Endothelial cell of umbilical vein (primary cell): Measurements from ENCODE around the gene FAM222B. TPM values are rescaled to one million over a fixed set of nuclear protein-coding genes. Genes with fewer than 3 reads are reported as not detected.

Experiments used
- BruUV-seq: library from RNA; stranded (reverse); fragments of 400-500 nt; replicated peaks from 2 replicates; lab custom pipeline; 2021; lab: Mats Ljungman, UMichigan
- CTCF ChIA-PET: fragments of 300-600, 350-600 bp; sonication (Branson Sonifier 250); formaldehyde crosslinking; loops from one replicate; lab custom pipeline; 2021; ENCODE audit warnings: antibody characterized with exemption, inconsistent platforms; lab: Charles Lee
- POLR2A ChIA-PET: fragments of 300-600, 350-600 bp; sonication (Branson Sonifier 250); formaldehyde crosslinking; loops from one replicate; lab custom pipeline; 2021; ENCODE audit warnings: antibody characterized with exemption, inconsistent platforms; lab: Charles Lee
- DNase-seq: peaks from one replicate; pipeline ENCODE4 v3.0.0-alpha.2; 2011; ENCODE audit warnings: low read depth, low spot score
- FAIRE-seq: peaks from 2 replicates; lab custom pipeline; 2011; peaks lifted over from hg19 to GRCh38; lab: Jason Lieb, UNC
- H2AFZ ChIP-seq: 2 replicates; pipeline ENCODE4 v1.6.0; 2012; ENCODE audit warnings: low read depth, low read length, control low read depth, inconsistent platforms
- H3K27ac ChIP-seq: 2 replicates; pipeline ENCODE4 v1.5.1; 2011; ENCODE audit warnings: low read depth, mild to moderate bottlenecking, control low read depth, low read length, moderate library complexity; ENCODE audit not compliant: insufficient read depth
- H3K27me3 ChIP-seq, 2 experiments: 2 replicates each; pipeline versions ENCODE4 v1.6.0 to v1.6.1; 2011; ENCODE audit warnings: low read length in 2 of 2, mixed read lengths in 1 of 2; ENCODE audit not compliant: control insufficient read depth in 2 of 2, insufficient read depth in 2 of 2
- H3K36me3 ChIP-seq, 2 experiments: 2 replicates in 1 of 2; 3 replicates in 1 of 2; pipeline ENCODE4 v1.5.1; 2011; ENCODE audit warnings: low read length in 2 of 2, mild to moderate bottlenecking in 1 of 2, moderate library complexity in 1 of 2; ENCODE audit not compliant: control insufficient read depth in 2 of 2, insufficient read depth in 2 of 2; ENCODE audit errors: extremely low read depth in 1 of 2
- H3K4me1 ChIP-seq: 3 replicates; pipeline ENCODE4 v1.5.1; 2011; ENCODE audit warnings: mild to moderate bottlenecking, low read length; ENCODE audit not compliant: control insufficient read depth, insufficient read depth; ENCODE audit errors: extremely low read depth
- H3K4me2 ChIP-seq: 2 replicates; pipeline ENCODE4 v1.6.1; 2011; ENCODE audit warnings: low read length, control low read depth, mixed read lengths; ENCODE audit not compliant: insufficient read depth
- H3K4me3 ChIP-seq, 3 experiments: fragments of 200-600 bp in 1 of 3; sonication (generic), shearing (Covaris generic) in 1 of 3; replicated peaks in 1 of 3; 2 replicates each; pipeline ENCODE4 v1.5.1; 2011 to 2016; ENCODE audit warnings: control low read depth in 3 of 3, low read length in 3 of 3, mild to moderate bottlenecking in 2 of 3, inconsistent platforms in 1 of 3, low read depth in 1 of 3, moderate library complexity in 1 of 3; ENCODE audit not compliant: insufficient read depth in 1 of 3
- H3K79me2 ChIP-seq: 2 replicates; pipeline ENCODE4 v1.6.0; 2012; ENCODE audit warnings: low read length, inconsistent platforms; ENCODE audit not compliant: control insufficient read depth, insufficient read depth
- H3K9ac ChIP-seq: replicated peaks from 2 replicates; pipeline ENCODE3; 2011; ENCODE audit warnings: low read length, control low read depth; ENCODE audit not compliant: insufficient read depth; ENCODE audit errors: extremely low read depth
- H3K9me1 ChIP-seq: replicated peaks from 3 replicates; pipeline ENCODE4 v1.6.0; 2011; ENCODE audit warnings: mild to moderate bottlenecking, low read length; ENCODE audit not compliant: control insufficient read depth, insufficient read depth; ENCODE audit errors: extremely low read depth
- H3K9me3 ChIP-seq: replicated peaks from 2 replicates; pipeline ENCODE4 v1.5.1; 2012; ENCODE audit warnings: low read length, inconsistent platforms; ENCODE audit not compliant: control insufficient read depth, insufficient read depth
- H4K20me1 ChIP-seq: replicated peaks from 2 replicates; pipeline ENCODE3; 2011; ENCODE audit warnings: mild to moderate bottlenecking, low read length; ENCODE audit not compliant: control insufficient read depth, insufficient read depth; ENCODE audit errors: extremely low read depth
- CTCF ChIP-seq, 2 donors: IDR thresholded peaks; 1 replicate in 1 of 2; 2 replicates in 1 of 2; pipeline ENCODE4 v1.5.1; 2011; ENCODE audit warnings: low read length in 2 of 2, mild to moderate bottlenecking in 2 of 2, moderate library complexity in 2 of 2, control low read depth in 1 of 2, inconsistent platforms in 1 of 2, low read depth in 1 of 2; ENCODE audit not compliant: insufficient read depth in 1 of 2; ENCODE audit errors: extremely low read depth in 1 of 2
- EZH2 ChIP-seq: IDR thresholded peaks from 2 replicates; pipeline ENCODE4 v1.6.1; 2012; ENCODE audit warnings: borderline replicate concordance, low read depth, mild to moderate bottlenecking, moderate library complexity, low read length, inconsistent platforms; ENCODE audit not compliant: severe bottlenecking
- FOS ChIP-seq: IDR thresholded peaks from 2 replicates; pipeline ENCODE4 v1.6.1; 2011; ENCODE audit warnings: mild to moderate bottlenecking, low read length, moderate library complexity, borderline replicate concordance; ENCODE audit not compliant: insufficient read depth
- GATA2 ChIP-seq: IDR thresholded peaks from 2 replicates; pipeline ENCODE4 v1.7.0; 2011; ENCODE audit warnings: low read depth, mild to moderate bottlenecking, moderate library complexity, mixed read lengths, low read length; ENCODE audit not compliant: insufficient read length, insufficient read depth
- JUN ChIP-seq: IDR thresholded peaks from 2 replicates; pipeline ENCODE4 v1.6.1; 2011; ENCODE audit warnings: borderline replicate concordance, low read depth; ENCODE audit not compliant: insufficient read length, insufficient read depth
- MAX ChIP-seq: IDR thresholded peaks from 2 replicates; pipeline ENCODE4 v1.6.1; 2011; ENCODE audit not compliant: insufficient read depth, insufficient read length
- MYC ChIP-seq: IDR thresholded peaks from one replicate; pipeline ENCODE4 v1.6.1; 2011; ENCODE audit warnings: mild to moderate bottlenecking, low read depth, low read length
- POLR2A ChIP-seq: IDR thresholded peaks from 2 replicates; pipeline ENCODE4 v1.6.1; 2012; ENCODE audit warnings: low read depth, mild to moderate bottlenecking, control low read depth, low read length
- POLR2AphosphoS5 ChIP-seq: IDR thresholded peaks from 2 replicates; pipeline ENCODE4 v1.6.1; 2012; ENCODE audit warnings: low read depth, mild to moderate bottlenecking, control low read depth, low read length, moderate library complexity; ENCODE audit not compliant: insufficient read depth
- dilution Hi-C: fragments of 300-500 bp; cut with MboI; formaldehyde crosslinking; loops from one replicate; pipeline ENCODE4 v1.15.0; 2019; ENCODE audit warnings: low sequenced_read_pairs; ENCODE audit not compliant: extremely low pct_ligation_motif_present
- intact Hi-C: fragments of 100-400 bp; cut with micrococcal nuclease; formaldehyde crosslinking; loops from one replicate; pipeline ENCODE4 v1.10.0; 2022
- polyA plus RNA-seq, 4 experiments: library from polyadenylated mRNA; depleted of rRNA in 3 of 4; stranded (reverse) in 3 of 4; unstranded in 1 of 4; fragments of >200 nt; gene quantifications; 2 replicates each; pipeline versions ENCODE4 v1.2.1 to v1.2.3, GENCODE V29; 2011 to 2012; ENCODE audit warnings: missing spikeins in 1 of 4
- total RNA-seq: library from RNA; stranded (reverse); gene quantifications from 2 replicates; pipeline ENCODE4 v1.2.3, GENCODE V29; 2021

Gene FAM222B
- total and polyA plus RNA-seq, 2 donors (not counting 3 experiments of a cell fraction or from before 2014, with no cell fraction given) = 21.1 to 30.6 TPM

- no peaks in the 10 kb centered on the region for H3K9me3 ChIP-seq
- H3K4me1 ChIP-seq = peaks cover 38% of the 10 kb centered on the region
- TF ChIP-seq GATA2 = no peak
- no peak for TF ChIP-seq CTCF (IDR thresholded peaks at IDR 0.05; ENCODE audit: extremely low read depth in 1 of 2, insufficient read depth in 1 of 2, low read depth in 1 of 2, low read length in 2 of 2)
- no peak for TF ChIP-seq JUN
- no peak for TF ChIP-seq POLR2A
- no peak for TF ChIP-seq POLR2AphosphoS5
- no peak for TF ChIP-seq MYC
- TF ChIP-seq FOS = no peak
- no peak for TF ChIP-seq MAX
- TF ChIP-seq EZH2 = no peak
- POLR2A ChIA-PET = no interaction called here
- H3K4me3 ChIP-seq = no peak overlapping the region
- dilution Hi-C loops = no loop called here
- intact Hi-C loops = no loop called here
- H3K9ac ChIP-seq = no peak overlapping the region
- DNase-seq = no peak
- no peak for FAIRE-seq
- H3K4me2 ChIP-seq = no peak overlapping the region
- peaks cover 9% of the 10 kb centered on the region for H3K79me2 ChIP-seq
- no peaks in the 10 kb centered on the region for H3K27me3 ChIP-seq
- H3K36me3 ChIP-seq = peaks cover 0 to 18% of the 10 kb centered on the region in 2 experiments
- BruUV-seq = no TSS peak
- no peak overlapping the region for H3K27ac ChIP-seq
- CTCF ChIA-PET = interaction anchor here (0.7 kb wide), 1 partner anchor 16 kb away, joined by 3 read pairs; no protein-coding TSS in a partner anchor
- H3K9me1 ChIP-seq = no peaks in the 10 kb centered on the region
- H4K20me1 ChIP-seq = no peaks in the 10 kb centered on the region
- H2AFZ ChIP-seq = no peak overlapping the region
Observed at GRCh38 chr17:28888832-28889231, 46.2 kb upstream of the FAM222B start.
